K562 (cell line): ENCODE measurements around the gene TMEM150C. TPM values are rescaled to one million over a fixed set of nuclear protein-coding genes. Genes with fewer than 3 reads are reported as not detected.
A peak's percentile ranks its signal among the peaks of the same experiment; 100 is the strongest.

Source experiments
- ATAC-seq: fragments of 200-7000 bp; cut with Tn5 transposase; 3 replicates; pipeline ENCODE4 v1.9.1; 2020; ENCODE audit warnings: moderate library complexity
- BruUV-seq: library from RNA; stranded (reverse); fragments of 400-500 nt; replicated peaks from 2 replicates; lab custom pipeline; 2021; lab: Mats Ljungman, UMichigan
- CTCF ChIA-PET: fragments of 300-600 bp; formaldehyde crosslinking; extraction: SDS; loops from one replicate; lab custom pipeline; 2021; ENCODE audit warnings: low intra/inter-chr PET ratio; lab: Yijun Ruan, JAX
- POLR2A ChIA-PET: fragments of 300-600, 350-650 bp; sonication (Branson Sonifier 250); formaldehyde crosslinking; extraction: SDS; loops from one replicate; lab custom pipeline; 2021; ENCODE audit warnings: antibody characterized with exemption, inconsistent platforms; lab: Yijun Ruan, JAX
- DNase-seq, 4 experiments: peaks; one replicate each; pipeline versions ENCODE4 v3.0.0 to v3.0.0-alpha.2; 2011 to 2018; ENCODE audit warnings: low spot score in 3 of 4, mixed read lengths in 3 of 4; ENCODE audit errors: extremely low read depth in 1 of 4
- FAIRE-seq: peaks from 2 replicates; lab custom pipeline; 2011; peaks lifted over from hg19 to GRCh38; lab: Jason Lieb, UNC
- H2AFZ ChIP-seq: 2 replicates; pipeline ENCODE4 v1.6.0; 2011; ENCODE audit warnings: low read depth, low read length, control low read depth, inconsistent platforms
- H3K27ac ChIP-seq: fragments of 200-600 bp; 3 replicates; pipeline ENCODE4 v1.8.0; 2011; ENCODE audit warnings: low read depth, mild to moderate bottlenecking, control low read depth, inconsistent platforms, low read length, moderate library complexity, mixed read lengths; ENCODE audit errors: extremely low read depth
- H3K27me3 ChIP-seq, 2 experiments: fragments of 300-600 bp in 1 of 2; 2 replicates in 1 of 2; 3 replicates in 1 of 2; pipeline versions ENCODE4 v1.6.0 to v1.8.0; 2011; ENCODE audit warnings: inconsistent platforms in 2 of 2, low read length in 2 of 2, mild to moderate bottlenecking in 1 of 2, mixed read lengths in 1 of 2, moderate library complexity in 1 of 2; ENCODE audit not compliant: control insufficient read depth in 2 of 2, insufficient read depth in 2 of 2
- H3K36me3 ChIP-seq: fragments of 300-600 bp; 3 replicates; pipeline ENCODE4 v1.8.0; 2011; ENCODE audit warnings: mild to moderate bottlenecking, low read length, inconsistent platforms; ENCODE audit not compliant: control insufficient read depth, insufficient read depth
- H3K4me1 ChIP-seq, 2 experiments: fragments of 200-600 bp in 1 of 2; replicated peaks in 1 of 2; 2 replicates in 1 of 2; 3 replicates in 1 of 2; pipeline versions ENCODE4 v1.5.1 to v1.8.0; 2011; ENCODE audit warnings: inconsistent platforms in 2 of 2, low read length in 2 of 2, mild to moderate bottlenecking in 1 of 2, mixed read lengths in 1 of 2, moderate library complexity in 1 of 2; ENCODE audit not compliant: control insufficient read depth in 2 of 2, insufficient read depth in 2 of 2
- H3K4me2 ChIP-seq: 2 replicates; pipeline ENCODE4 v1.6.1; 2011; ENCODE audit warnings: low read length, control low read depth, inconsistent platforms, mixed read lengths; ENCODE audit not compliant: insufficient read depth
- H3K4me3 ChIP-seq: fragments of 200-600 bp; sonication (generic), shearing (Covaris generic); 2 replicates; pipeline ENCODE4 v1.5.1; 2016; ENCODE audit warnings: control low read depth, inconsistent platforms
- H3K79me2 ChIP-seq: fragments of 200-600 bp; 3 replicates; pipeline ENCODE4 v1.8.0; 2011; ENCODE audit warnings: low read length, inconsistent platforms; ENCODE audit not compliant: control insufficient read depth, insufficient read depth
- H3K9ac ChIP-seq, 2 experiments: 2 replicates each; pipeline versions ENCODE4 v1.6.0 to v1.6.1; 2011; ENCODE audit warnings: low read depth in 2 of 2, low read length in 2 of 2, control low read depth in 1 of 2, inconsistent platforms in 1 of 2, mild to moderate bottlenecking in 1 of 2, mixed read lengths in 1 of 2; ENCODE audit not compliant: insufficient read depth in 1 of 2
- H3K9me1 ChIP-seq: one replicate; pipeline ENCODE4 v1.6.0; 2011; ENCODE audit warnings: inconsistent platforms, mild to moderate bottlenecking, low read length, moderate library complexity; ENCODE audit not compliant: control insufficient read depth, insufficient read depth
- H3K9me3 ChIP-seq: replicated peaks from 2 replicates; pipeline ENCODE4 v1.5.1; 2011; ENCODE audit warnings: low read depth, low read length, inconsistent platforms; ENCODE audit not compliant: control insufficient read depth, insufficient read depth
- H4K20me1 ChIP-seq: replicated peaks from 2 replicates; pipeline ENCODE4 v1.6.1; 2011; ENCODE audit warnings: low read length, inconsistent platforms, mixed read lengths; ENCODE audit not compliant: control insufficient read depth, insufficient read depth
- ARID3A ChIP-seq: IDR thresholded peaks from 2 replicates; pipeline ENCODE4 v1.6.1; 2012; ENCODE audit warnings: low read depth, low read length, improper control_type of control experiment, borderline replicate concordance
- CAMTA2 ChIP-seq: fragments of 250-450 bp; sonication (Bioruptor Pico); conservative IDR thresholded peaks from 2 replicates; pipeline ENCODE4 v1.5.1; 2022
- CBX5 ChIP-seq: IDR thresholded peaks from 2 replicates; pipeline ENCODE4 v1.6.1; 2014; ENCODE audit warnings: low read depth, borderline replicate concordance
- FOXJ3 ChIP-seq: sonication (generic); formaldehyde crosslinking; IDR thresholded peaks from 2 replicates; pipeline ENCODE4 v1.4.0; 2020; ENCODE audit warnings: mild to moderate bottlenecking, missing genetic modification reagents
- GTF2B ChIP-seq: IDR thresholded peaks from 2 replicates; pipeline ENCODE4 v1.6.1; 2011; ENCODE audit not compliant: insufficient read length; ENCODE audit errors: extremely low read depth
- HDAC2 ChIP-seq: fragments of 450-650 bp; IDR thresholded peaks from 2 replicates; pipeline ENCODE4 v1.6.1; 2016; ENCODE audit warnings: mild to moderate bottlenecking
- MAFG ChIP-seq: fragments of 450-650 bp; conservative IDR thresholded peaks from 2 replicates; pipeline ENCODE4 v1.6.1; 2016; ENCODE audit warnings: missing genetic modification characterization, missing compliant biosample characterization
- NFIC ChIP-seq: fragments of 450-650 bp; IDR thresholded peaks from 2 replicates; pipeline ENCODE4 v1.6.1; 2017; ENCODE audit warnings: mild to moderate bottlenecking, inconsistent platforms
- NFRKB ChIP-seq: fragments of 450-650 bp; IDR thresholded peaks from 2 replicates; pipeline ENCODE4 v1.6.1; 2016; ENCODE audit warnings: low read depth
- NR2F6 ChIP-seq: fragments of 450-650 bp; formaldehyde crosslinking; IDR thresholded peaks from 2 replicates; pipeline ENCODE4 v1.4.0; 2020; ENCODE audit warnings: mild to moderate bottlenecking
- TEAD4 ChIP-seq, 2 experiments: sonication (generic) in 1 of 2; formaldehyde crosslinking in 1 of 2; IDR thresholded peaks; 2 replicates each; pipeline versions ENCODE4 v1.6.1 to v1.8.0; 2012 to 2022; ENCODE audit warnings: borderline replicate concordance in 1 of 2, inconsistent platforms in 1 of 2, low read length in 1 of 2, mild to moderate bottlenecking in 1 of 2, missing genetic modification reagents in 1 of 2
- TFE3 ChIP-seq: fragments of 450-650 bp; formaldehyde crosslinking; IDR thresholded peaks from 2 replicates; pipeline ENCODE4 v1.4.0; 2020; ENCODE audit warnings: mild to moderate bottlenecking, mixed read lengths
- ZBTB7A ChIP-seq: IDR thresholded peaks from 2 replicates; pipeline ENCODE4 v1.6.1; 2011; ENCODE audit warnings: low read depth, mild to moderate bottlenecking, low read length, moderate library complexity, borderline replicate concordance; ENCODE audit not compliant: control insufficient read depth
- ZNF277 ChIP-seq: fragments of 250-450 bp; sonication (Bioruptor Pico); IDR thresholded peaks from 2 replicates; pipeline ENCODE4 v1.8.0; 2022; ENCODE audit warnings: inconsistent platforms, mild to moderate bottlenecking, moderate library complexity, borderline replicate concordance
- WGBS: fragments of 100-300 bp; shearing (Covaris generic); methylation state at CpG from one replicate; pipeline ENCODE4 v1.1.6; 2016; ENCODE audit warnings: low coverage, mixed read lengths; ENCODE audit not compliant: insufficient coverage; ENCODE audit errors: missing lambda C conversion rate; 5-methylcytosine and 5-hydroxymethylcytosine counted together
- in situ Hi-C: fragments of 300-500 bp; cut with MboI; formaldehyde crosslinking; loops from 4 replicates; pipeline ENCODE4 v1.15.0; 2018; ENCODE audit warnings: inconsistent platforms, mixed read lengths
- intact Hi-C: fragments of 100-400 bp; cut with micrococcal nuclease; formaldehyde crosslinking; loops from 2 replicates; pipeline ENCODE4 v1.14.2; 2022
- polyA plus RNA-seq, 8 experiments: library from polyadenylated mRNA; depleted of rRNA in 4 of 8; stranded (reverse) in 5 of 8; unstranded in 3 of 8; fragments of >200 nt; fragmentation: Nextera tagmentation in 2 of 8; fragmentation: Illumina TruSeq in 1 of 8; extraction: Ambion mirVana in 2 of 8; extraction: Trizol in 1 of 8; gene quantifications; 2 replicates each; pipeline versions ENCODE4 v1.2.1 to v1.2.3, GENCODE V29; 2011 to 2014; ENCODE audit warnings: inconsistent platforms in 1 of 8, missing spikeins in 1 of 8
- total RNA-seq, 7 experiments: library from RNA; depleted of rRNA in 6 of 7; stranded (reverse); fragments of >200 nt in 6 of 7; fragmentation: Illumina TruSeq in 2 of 7; extraction: Trizol in 2 of 7; gene quantifications; 2 replicates each; pipeline versions ENCODE4 v1.2.1 to v1.2.3, GENCODE V29; 2011 to 2021; ENCODE audit warnings: low replicate concordance in 1 of 7
- TF ChIP-seq, protein P1 (sequence below): fragments of 250-450 bp; sonication (Bioruptor Pico); IDR thresholded peaks from 2 replicates; pipeline ENCODE4 v1.5.0; 2020; ENCODE audit warnings: mild to moderate bottlenecking, borderline replicate concordance

TMEM150C gene
- total and polyA plus RNA-seq, 9 of the 15 experiments (the other 6 are each of a cell fraction or from before 2014, with no cell fraction given): 0.07 TPM; not detected in 8

- no peak overlapping the region for H3K4me3 ChIP-seq
- BruUV-seq: no TSS peak
- no peaks in the 10 kb centered on the region for H3K9me3 ChIP-seq
- peak overlapping the region; percentile 42; the same call in 1 of the 2 replicates for H2AFZ ChIP-seq
- intact Hi-C loops (loop anchor here (1.0 to 10.0 kb wide), 3 partner anchors 140 to 277 kb away; no protein-coding TSS in a partner anchor), in situ Hi-C loops (no loop called here)
- ChIA-PET CTCF (interaction anchor here (0.5 to 2.2 kb wide), 7 partner anchors 9 to 1295 kb away, joined by 3 to 27 read pairs (median 4); no protein-coding TSS in a partner anchor), POLR2A (interaction anchor here (1.0 kb wide), 1 partner anchor 21 kb away, joined by 6 read pairs; no protein-coding TSS in a partner anchor)
- FAIRE-seq (peak; percentile 92), ATAC-seq (peak; percentile 97), DNase-seq (peak; percentile 89 to 92 (median 90))
- peaks cover 61% of the 10 kb centered on the region for H3K36me3 ChIP-seq
- H3K9ac ChIP-seq: no peak overlapping the region
- no peaks in the 10 kb centered on the region for H3K9me1 ChIP-seq
- no peak overlapping the region for H3K27ac ChIP-seq
- no peaks in the 10 kb centered on the region for H3K4me1 ChIP-seq
- H3K27me3 ChIP-seq: no peaks in the 10 kb centered on the region
- H4K20me1 ChIP-seq: no peaks in the 10 kb centered on the region
- WGBS: 11% methylated on average over 3 of the region's 7 CpGs
- no peaks in the 10 kb centered on the region for H3K79me2 ChIP-seq
- H3K4me2 ChIP-seq: no peak overlapping the region
- TF ChIP-seq NFIC: peak; percentile 94
- TF ChIP-seq ZNF277 (CRISPR knock-in tag): no peak
- TF ChIP-seq ZBTB7A: no peak
- TF ChIP-seq, protein P1, sequence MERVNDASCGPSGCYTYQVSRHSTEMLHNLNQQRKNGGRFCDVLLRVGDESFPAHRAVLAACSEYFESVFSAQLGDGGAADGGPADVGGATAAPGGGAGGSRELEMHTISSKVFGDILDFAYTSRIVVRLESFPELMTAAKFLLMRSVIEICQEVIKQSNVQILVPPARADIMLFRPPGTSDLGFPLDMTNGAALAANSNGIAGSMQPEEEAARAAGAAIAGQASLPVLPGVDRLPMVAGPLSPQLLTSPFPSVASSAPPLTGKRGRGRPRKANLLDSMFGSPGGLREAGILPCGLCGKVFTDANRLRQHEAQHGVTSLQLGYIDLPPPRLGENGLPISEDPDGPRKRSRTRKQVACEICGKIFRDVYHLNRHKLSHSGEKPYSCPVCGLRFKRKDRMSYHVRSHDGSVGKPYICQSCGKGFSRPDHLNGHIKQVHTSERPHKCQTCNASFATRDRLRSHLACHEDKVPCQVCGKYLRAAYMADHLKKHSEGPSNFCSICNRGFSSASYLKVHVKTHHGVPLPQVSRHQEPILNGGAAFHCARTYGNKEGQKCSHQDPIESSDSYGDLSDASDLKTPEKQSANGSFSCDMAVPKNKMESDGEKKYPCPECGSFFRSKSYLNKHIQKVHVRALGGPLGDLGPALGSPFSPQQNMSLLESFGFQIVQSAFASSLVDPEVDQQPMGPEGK (CRISPR knock-in tag): no peak
- no peak for TF ChIP-seq TFE3 (CRISPR knock-in tag)
- no peak for TF ChIP-seq MAFG (tag)
- TF ChIP-seq HDAC2: no peak
- no peak for TF ChIP-seq TEAD4 (IDR thresholded peaks at IDR 0.05; ENCODE audit: low read length)
- TF ChIP-seq TEAD4 (CRISPR knock-in tag; IDR thresholded peaks at IDR 0.05; ENCODE audit: borderline replicate concordance): no peak
- TF ChIP-seq NFRKB: no peak
- TF ChIP-seq CAMTA2 (CRISPR knock-in tag): no peak
- TF ChIP-seq FOXJ3: no peak
- no peak for TF ChIP-seq NR2F6 (CRISPR knock-in tag)
- no peak for TF ChIP-seq CBX5
- TF ChIP-seq ARID3A: no peak
- no peak for TF ChIP-seq GTF2B
Observed at GRCh38 chr4:82462415-82462831, 99.4 kb downstream of the TMEM150C start.
